SK-N-MC (cell line): ENCODE measurements around the gene ZNF555.

Source experiments
- EZH2 ChIP-seq: fragments of 200-600 bp; sonication (generic); IDR thresholded peaks from one replicate; pipeline ENCODE4 v1.6.1; 2017; ENCODE audit warnings: antibody characterized with exemption
- POLR2AphosphoS5 ChIP-seq: IDR thresholded peaks from 2 replicates; pipeline ENCODE4 v1.6.1; 2012; ENCODE audit warnings: mild to moderate bottlenecking, low read depth, low read length, borderline replicate concordance

DNA sequence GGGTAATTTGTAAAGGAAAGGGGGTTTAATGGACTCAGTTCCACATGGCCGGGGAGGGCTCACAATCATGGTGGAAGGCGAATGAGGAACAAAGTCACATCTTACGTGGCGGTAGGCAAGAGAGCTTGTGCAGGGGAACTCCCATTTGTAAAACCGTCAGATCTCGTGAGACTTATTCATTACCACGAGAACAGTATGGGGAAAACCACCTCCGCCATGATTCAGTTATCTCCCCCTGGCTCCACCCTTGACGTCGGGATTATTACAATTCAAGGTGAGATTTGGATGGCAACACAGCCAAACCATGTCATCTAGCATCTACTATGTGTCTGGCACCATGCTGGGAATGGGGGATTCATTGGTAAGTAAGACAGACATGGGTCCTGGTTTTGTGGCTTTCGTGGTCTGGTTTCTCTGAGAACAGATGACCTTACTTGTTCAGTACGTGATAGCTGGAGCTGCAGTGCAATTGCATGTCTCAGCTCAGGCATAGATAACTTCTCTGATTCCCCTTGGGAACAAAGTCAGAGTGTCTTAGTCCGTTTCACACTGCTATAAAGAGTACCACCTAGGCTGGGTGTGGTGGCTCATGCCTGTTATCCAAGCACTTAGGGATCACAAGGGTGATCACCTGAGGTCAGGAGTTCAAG, 13.3 kb upstream of the ZNF555 start:
- TF ChIP-seq EZH2, result no peak
- no peak for TF ChIP-seq POLR2AphosphoS5
